Tibial nerve (tissue), 4 donors: Measurements from ENCODE around the gene XYLT1. TPM values are rescaled to one million over a fixed set of nuclear protein-coding genes. Genes with fewer than 3 reads are reported as not detected.

ENCODE experiments used
- DNase-seq, 2 donors: peaks; one replicate each; pipeline ENCODE4 v3.0.0-alpha.2; 2019; ENCODE audit warnings: low spot score in 2 of 2
- H3K27ac ChIP-seq, 4 donors: fragments of 200-600 bp; sonication (generic) in 3 of 4; one replicate each; pipeline ENCODE4 v1.5.1; 2017 to 2019; ENCODE audit warnings: mild to moderate bottlenecking in 1 of 4
- H3K27me3 ChIP-seq, 2 donors: fragments of 200-600 bp; sonication (generic) in 1 of 2; one replicate each; pipeline versions ENCODE4 v1.5.1 to v1.6.0; 2017 to 2019
- H3K36me3 ChIP-seq, 3 donors: fragments of 200-600 bp; sonication (generic); one replicate each; pipeline ENCODE4 v1.5.1; 2018 to 2019
- H3K4me1 ChIP-seq, 4 donors: fragments of 200-600 bp; sonication (generic) in 3 of 4; one replicate each; pipeline ENCODE4 v1.5.1; 2017 to 2019
- H3K4me3 ChIP-seq, 4 donors: fragments of 200-600 bp; sonication (generic) in 3 of 4; one replicate each; pipeline ENCODE4 v1.5.1; 2017 to 2019; ENCODE audit warnings: mild to moderate bottlenecking in 1 of 4, moderate library complexity in 1 of 4
- H3K9me3 ChIP-seq, 4 donors: fragments of 200-600 bp; sonication (generic) in 3 of 4; one replicate each; pipeline ENCODE4 v1.5.1; 2017 to 2019
- EP300 ChIP-seq, 2 donors: sonication (generic); formaldehyde crosslinking; IDR thresholded peaks; one replicate each; pipeline ENCODE4 v1.6.1; 2017; ENCODE audit warnings: antibody characterized with exemption in 2 of 2, mild to moderate bottlenecking in 1 of 2
- POLR2A ChIP-seq, 2 donors: fragments of 450-650 bp; IDR thresholded peaks; one replicate each; pipeline ENCODE4 v1.6.1; 2017; ENCODE audit warnings: antibody characterized with exemption in 2 of 2, mild to moderate bottlenecking in 2 of 2, moderate library complexity in 2 of 2
- WGBS, 2 donors: methylation state at CpG; one replicate each; pipeline ENCODE4 v1.1.5; 2018; 5-methylcytosine and 5-hydroxymethylcytosine counted together
- total RNA-seq, 4 donors: library from RNA; depleted of rRNA; stranded (reverse); fragments of >200 nt; gene quantifications; one replicate each; pipeline ENCODE4 v1.1.0, GENCODE V29; 2016
- TF ChIP-seq, protein P1 (sequence below), 5 experiments: fragments of 200-600 bp in 3 of 5; fragments of 450-650 bp in 2 of 5; sonication (generic) in 3 of 5; IDR thresholded peaks; one replicate each; pipeline ENCODE4 v1.5.1; 2016 to 2019; ENCODE audit warnings: antibody characterized with exemption in 5 of 5, mild to moderate bottlenecking in 3 of 5, moderate library complexity in 2 of 5

Gene XYLT1
- total RNA-seq, 4 donors from 2014 or later: 13.8 to 23.1 (median 14.8) TPM

DNA sequence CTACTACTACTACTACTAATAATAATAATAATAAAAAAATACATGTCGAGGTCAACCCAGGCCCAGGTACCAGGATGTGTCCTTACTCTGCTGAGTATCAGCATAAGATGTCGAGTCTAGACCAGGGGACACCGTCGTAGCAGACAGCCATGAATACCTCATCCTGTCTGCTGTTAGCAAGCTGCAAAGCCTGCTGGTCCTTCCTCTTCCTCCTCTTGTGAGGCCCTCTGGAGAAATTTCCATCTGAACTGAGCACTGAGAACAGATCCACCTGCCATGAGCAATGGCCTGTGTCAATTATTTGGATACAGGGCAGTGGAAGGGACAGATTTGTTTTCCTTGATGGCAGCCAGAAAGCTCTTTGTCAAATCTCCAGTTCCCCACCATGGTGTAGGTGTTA is 168.5 kb downstream of the XYLT1 start:
- DNase-seq: no peak
- Histone ChIP-seq H3K27me3 (no peaks in the 10 kb centered on the region), H3K9me3 (no peaks in the 10 kb centered on the region), H3K4me1 (peaks cover 0 to 50% (median 9%) of the 10 kb centered on the region in 4 donors), H3K36me3 (no peaks in the 10 kb centered on the region), H3K4me3 (no peak overlapping the region), H3K27ac (no peak overlapping the region)
- TF ChIP-seq EP300 (IDR thresholded peaks at IDR 0.05): no peak
- TF ChIP-seq, protein P1, sequence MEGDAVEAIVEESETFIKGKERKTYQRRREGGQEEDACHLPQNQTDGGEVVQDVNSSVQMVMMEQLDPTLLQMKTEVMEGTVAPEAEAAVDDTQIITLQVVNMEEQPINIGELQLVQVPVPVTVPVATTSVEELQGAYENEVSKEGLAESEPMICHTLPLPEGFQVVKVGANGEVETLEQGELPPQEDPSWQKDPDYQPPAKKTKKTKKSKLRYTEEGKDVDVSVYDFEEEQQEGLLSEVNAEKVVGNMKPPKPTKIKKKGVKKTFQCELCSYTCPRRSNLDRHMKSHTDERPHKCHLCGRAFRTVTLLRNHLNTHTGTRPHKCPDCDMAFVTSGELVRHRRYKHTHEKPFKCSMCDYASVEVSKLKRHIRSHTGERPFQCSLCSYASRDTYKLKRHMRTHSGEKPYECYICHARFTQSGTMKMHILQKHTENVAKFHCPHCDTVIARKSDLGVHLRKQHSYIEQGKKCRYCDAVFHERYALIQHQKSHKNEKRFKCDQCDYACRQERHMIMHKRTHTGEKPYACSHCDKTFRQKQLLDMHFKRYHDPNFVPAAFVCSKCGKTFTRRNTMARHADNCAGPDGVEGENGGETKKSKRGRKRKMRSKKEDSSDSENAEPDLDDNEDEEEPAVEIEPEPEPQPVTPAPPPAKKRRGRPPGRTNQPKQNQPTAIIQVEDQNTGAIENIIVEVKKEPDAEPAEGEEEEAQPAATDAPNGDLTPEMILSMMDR (IDR thresholded peaks at IDR 0.05): no peak
- TF ChIP-seq POLR2A (IDR thresholded peaks at IDR 0.05): no peak
- WGBS, 2 donors: 83 to 92% methylated on average over 4 of the region's 4 CpGs

DNA sequence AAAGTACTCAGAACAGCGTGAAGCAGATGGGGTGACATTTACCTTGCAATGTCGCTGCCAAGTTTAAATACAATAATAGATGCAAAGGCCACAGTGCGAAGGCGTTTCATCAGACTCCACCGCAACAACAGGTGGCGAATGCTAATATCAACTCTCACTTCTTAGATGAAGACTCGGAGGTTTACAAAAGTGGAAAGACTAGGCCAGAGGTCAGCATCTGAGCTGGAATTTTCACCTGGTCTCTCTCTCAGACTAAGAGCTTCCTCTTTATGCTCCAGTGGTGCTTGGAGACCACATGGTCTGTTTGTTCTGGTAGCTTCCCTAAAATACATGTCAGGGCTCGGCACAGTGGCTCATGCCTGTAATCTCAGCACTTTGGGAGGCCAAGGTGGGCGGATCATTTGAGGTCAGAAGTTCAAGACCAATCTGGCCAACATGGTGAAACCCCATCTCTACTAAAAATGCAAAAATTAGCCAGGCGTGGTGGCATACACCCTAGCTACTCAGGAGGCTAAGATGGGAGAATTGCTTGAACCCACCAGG is 169.1 kb downstream of the XYLT1 start:
- DNase-seq: no peak
- no peaks in the 10 kb centered on the region for H3K36me3 ChIP-seq
- TF ChIP-seq, protein P1 (IDR thresholded peaks at IDR 0.05): no peak
- TF ChIP-seq POLR2A (IDR thresholded peaks at IDR 0.05): no peak
- no peak for TF ChIP-seq EP300 (IDR thresholded peaks at IDR 0.05)
- H3K9me3 ChIP-seq: no peaks in the 10 kb centered on the region
- no peaks in the 10 kb centered on the region for H3K27me3 ChIP-seq
- H3K4me3 ChIP-seq: no peak overlapping the region
- H3K27ac ChIP-seq: no peak overlapping the region
- WGBS, 2 donors: 89 to 91% methylated on average over 10 of the region's 10 CpGs
- peaks cover 0 to 55% (median 9%) of the 10 kb centered on the region in 4 donors for H3K4me1 ChIP-seq

DNA sequence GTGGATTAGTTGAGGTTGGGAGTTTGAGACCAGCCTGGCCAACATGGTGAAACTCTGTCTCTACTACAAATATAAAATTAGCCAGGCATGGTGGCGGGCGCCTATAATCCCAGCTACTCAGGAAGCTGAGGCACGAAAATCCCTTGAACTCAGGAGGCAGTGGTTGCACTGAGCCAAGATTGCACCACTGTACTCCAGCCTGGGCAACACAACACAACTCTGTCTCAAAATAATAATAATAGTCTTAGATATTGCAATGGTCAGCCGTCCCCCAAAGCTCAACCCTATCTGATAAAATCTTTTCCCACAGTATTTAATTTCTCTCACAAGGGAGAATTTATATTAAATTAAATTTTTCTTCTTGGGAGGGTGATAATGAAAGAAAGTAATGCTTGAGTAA is 169.6 kb downstream of the XYLT1 start:
- TF ChIP-seq EP300 (IDR thresholded peaks at IDR 0.05): no peak
- TF ChIP-seq, protein P1 (IDR thresholded peaks at IDR 0.05): no peak
- Histone ChIP-seq H3K4me1 (peaks cover 0 to 60% (median 11%) of the 10 kb centered on the region in 4 donors), H3K27me3 (no peaks in the 10 kb centered on the region), H3K9me3 (no peaks in the 10 kb centered on the region), H3K4me3 (no peak overlapping the region), H3K27ac (no peak overlapping the region), H3K36me3 (no peaks in the 10 kb centered on the region)
- no peak for DNase-seq
- WGBS, 2 donors: 91 to 96% methylated on average over 4 of the region's 4 CpGs

DNA sequence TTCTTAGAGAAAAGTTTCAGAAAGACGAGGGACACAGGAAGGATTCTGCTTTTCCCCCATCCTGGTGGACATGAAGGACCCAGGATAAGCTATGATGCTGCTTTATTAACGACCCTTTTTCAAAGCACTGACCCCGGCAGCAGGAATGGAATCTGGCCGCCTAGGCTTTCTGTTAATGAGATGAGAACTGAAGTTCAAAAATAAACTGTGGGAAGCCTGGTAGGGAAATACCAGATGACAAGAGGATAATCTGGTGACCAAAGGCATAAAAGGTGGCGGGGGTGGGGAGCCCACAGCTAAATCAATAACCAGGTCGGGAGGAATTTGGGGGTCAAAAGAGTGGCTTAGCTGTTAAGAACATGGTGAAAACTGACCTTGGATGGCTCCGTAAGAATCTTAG is 171.0 kb downstream of the XYLT1 start:
- TF ChIP-seq POLR2A (IDR thresholded peaks at IDR 0.05): no peak
- TF ChIP-seq, protein P1 (IDR thresholded peaks at IDR 0.05): no peak
- no peak for TF ChIP-seq EP300 (IDR thresholded peaks at IDR 0.05)
- Histone ChIP-seq H3K36me3 (no peaks in the 10 kb centered on the region), H3K4me3 (no peak overlapping the region), H3K9me3 (no peaks in the 10 kb centered on the region), H3K27ac (no peak overlapping the region), H3K4me1 (peaks cover 0 to 56% (median 9%) of the 10 kb centered on the region in 4 donors), H3K27me3 (no peaks in the 10 kb centered on the region)
- 46 to 54% methylated on average over 7 of the region's 7 CpGs for WGBS, 2 donors
- no peak for DNase-seq

DNA sequence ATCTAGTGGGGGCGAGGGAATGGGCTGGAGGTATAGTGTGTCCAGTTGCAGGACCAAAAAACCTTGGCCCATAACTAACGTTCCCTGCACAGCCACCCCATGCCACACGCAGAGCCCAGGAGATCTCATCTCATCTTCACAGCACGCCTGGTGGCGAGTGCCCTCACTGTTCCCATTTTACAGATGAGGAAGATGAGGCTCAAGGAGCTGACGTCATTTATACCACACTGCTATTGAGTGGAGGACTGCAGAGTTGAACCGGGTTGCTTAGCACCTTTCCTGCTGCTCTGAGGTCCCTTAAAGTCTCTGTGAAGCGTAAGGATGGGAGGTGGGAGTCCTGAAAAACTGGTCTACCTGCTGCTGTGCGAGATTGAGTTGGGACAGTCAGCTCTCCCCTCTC is 172.5 kb downstream of the XYLT1 start:
- DNase-seq: no peak
- H3K9me3 ChIP-seq: no peaks in the 10 kb centered on the region
- H3K27ac ChIP-seq: no peak overlapping the region
- H3K36me3 ChIP-seq: no peaks in the 10 kb centered on the region
- H3K4me3 ChIP-seq: no peak overlapping the region
- TF ChIP-seq POLR2A (IDR thresholded peaks at IDR 0.05) (no peak), EP300 (IDR thresholded peaks at IDR 0.05) (no peak)
- TF ChIP-seq, protein P1 (IDR thresholded peaks at IDR 0.05): no peak
- 92 to 95% methylated on average over 9 of the region's 9 CpGs for WGBS, 2 donors
- H3K27me3 ChIP-seq: no peaks in the 10 kb centered on the region
- peaks cover 0 to 43% (median 8%) of the 10 kb centered on the region in 4 donors for H3K4me1 ChIP-seq
